ENCODE data around the gene ELF1. TPM values are rescaled to one million over a fixed set of nuclear protein-coding genes. Genes with fewer than 3 reads are reported as not detected.
"Not testable (repeated sequence)": the region's sequence is repeated elsewhere in the genome, so short reads cannot be mapped to it uniquely, and the experiment has no call there.

ELF1 gene
- total RNA-seq, 1 experiment from 2014 or later, result 23.8 TPM

GRCh38 chr13:40984668-40985366, 34.3 kb downstream of the ELF1 start:
- no peak for DNase-seq (ENCODE audit: extremely low read depth, low read depth)

GRCh38 chr13:40983725-40984667, 35.1 kb downstream of the ELF1 start:
- DNase-seq (ENCODE audit: extremely low read depth, low read depth), result no peak

- DNase-seq (ENCODE audit: extremely low read depth, low read depth), result no peak
These were observed 35.9 kb downstream of the ELF1 start for GRCh38 chr13:40983259-40983658.

GRCh38 chr13:40982772-40983171, 36.3 kb downstream of the ELF1 start:
- no peak for DNase-seq (ENCODE audit: extremely low read depth, low read depth)

GRCh38 chr13:40981949-40982348, 37.2 kb downstream of the ELF1 start:
- DNase-seq (ENCODE audit: extremely low read depth, low read depth), result no peak

GRCh38 chr13:40981361-40981760, 37.8 kb downstream of the ELF1 start:
- DNase-seq (ENCODE audit: extremely low read depth, low read depth), result no peak

- no peak for DNase-seq (ENCODE audit: extremely low read depth, low read depth)
These were observed 38.7 kb downstream of the ELF1 start for GRCh38 chr13:40980461-40980860.

GRCh38 chr13:40979232-40979631, 39.9 kb downstream of the ELF1 start:
- no peak for DNase-seq (ENCODE audit: extremely low read depth, low read depth)

- DNase-seq (ENCODE audit: extremely low read depth, low read depth), result not testable (repeated sequence)
These were observed 41.0 kb downstream of the ELF1 start for GRCh38 chr13:40978109-40978508.

GRCh38 chr13:40975441-40975840, 43.7 kb downstream of the ELF1 start:
- DNase-seq (ENCODE audit: extremely low read depth, low read depth), result no peak

GRCh38 chr13:40974460-40975407, 44.4 kb downstream of the ELF1 start:
- peak; percentile 32 for DNase-seq (ENCODE audit: extremely low read depth, low read depth)

GRCh38 chr13:40973409-40973808, 45.7 kb downstream of the ELF1 start:
- no peak for DNase-seq (ENCODE audit: extremely low read depth, low read depth)

GRCh38 chr13:40971321-40971720, 47.8 kb downstream of the ELF1 start:
- no peak for DNase-seq (ENCODE audit: extremely low read depth, low read depth)

- DNase-seq (ENCODE audit: extremely low read depth, low read depth), result no peak
These were observed 48.3 kb downstream of the ELF1 start for GRCh38 chr13:40970803-40971202.

- no peak for DNase-seq (ENCODE audit: extremely low read depth, low read depth)
These were observed 49.8 kb downstream of the ELF1 start for GRCh38 chr13:40969169-40969901.

- no peak for DNase-seq (ENCODE audit: extremely low read depth, low read depth)
These were observed 50.6 kb downstream of the ELF1 start for GRCh38 chr13:40968416-40969000.

GRCh38 chr13:40966298-40966697, 52.8 kb downstream of the ELF1 start:
- DNase-seq (ENCODE audit: extremely low read depth, low read depth), result no peak

GRCh38 chr13:40963927-40964326, 55.2 kb downstream of the ELF1 start:
- no peak for DNase-seq (ENCODE audit: extremely low read depth, low read depth)

GRCh38 chr13:40961826-40962225, 57.3 kb downstream of the ELF1 start:
- DNase-seq (ENCODE audit: extremely low read depth, low read depth), result no peak

- DNase-seq (ENCODE audit: extremely low read depth, low read depth), result no peak
These were observed 57.9 kb downstream of the ELF1 start for GRCh38 chr13:40961214-40961613.

Data from NCI-H460 (cell line).